Stromal cell of bone marrow (primary cell): Measurements from ENCODE around the gene KRTAP5-4.
"Not testable (repeated sequence)": the region's sequence is repeated elsewhere in the genome, so short reads cannot be mapped to it uniquely, and the experiment has no call there.

Experiments used
- DNase-seq: peaks from one replicate; pipeline ENCODE4 v3.0.0-alpha.2; 2012; ENCODE audit warnings: low read depth

KRTAP5-4 gene

GRCh38 chr11:1622086-1622485, at the start of gene KRTAP5-4:
TSS of gene KRTAP5-4 (minus strand) at chr11:1622138. CDS start at chr11:1622093, 45 bp downstream.
- no peak for DNase-seq

GRCh38 chr11:1671658-1672057, 49.7 kb upstream of the KRTAP5-4 start:
- no peak for DNase-seq

- DNase-seq = no peak
Measured at GRCh38 chr11:1670905-1671371, 49.0 kb upstream of the KRTAP5-4 start.

- not testable (repeated sequence) for DNase-seq
Measured at GRCh38 chr11:1670457-1670856, 48.5 kb upstream of the KRTAP5-4 start.

- no peak for DNase-seq
Measured at GRCh38 chr11:1669546-1670218, 47.7 kb upstream of the KRTAP5-4 start.

GRCh38 chr11:1668911-1669473, 47.1 kb upstream of the KRTAP5-4 start:
- DNase-seq = no peak

GRCh38 chr11:1667906-1668305, 46.0 kb upstream of the KRTAP5-4 start:
- no peak for DNase-seq

GRCh38 chr11:1667121-1667850, 45.3 kb upstream of the KRTAP5-4 start:
- DNase-seq = no peak

GRCh38 chr11:1665313-1665712, 43.4 kb upstream of the KRTAP5-4 start:
- no peak for DNase-seq

- DNase-seq = not testable (repeated sequence)
Measured at GRCh38 chr11:1662699-1663283, 40.9 kb upstream of the KRTAP5-4 start.

- not testable (repeated sequence) for DNase-seq
Measured at GRCh38 chr11:1661454-1662269, 39.7 kb upstream of the KRTAP5-4 start.

GRCh38 chr11:1660111-1660867, 38.4 kb upstream of the KRTAP5-4 start:
- DNase-seq = no peak

- no peak for DNase-seq
Measured at GRCh38 chr11:1659506-1659905, 37.6 kb upstream of the KRTAP5-4 start.

GRCh38 chr11:1656670-1657069, 34.7 kb upstream of the KRTAP5-4 start:
- no peak for DNase-seq

GRCh38 chr11:1656061-1656441, 34.1 kb upstream of the KRTAP5-4 start:
- no peak for DNase-seq

GRCh38 chr11:1655168-1656060, 33.5 kb upstream of the KRTAP5-4 start:
- no peak for DNase-seq

GRCh38 chr11:1654388-1655167, 32.6 kb upstream of the KRTAP5-4 start:
- no peak for DNase-seq

- DNase-seq = no peak
Measured at GRCh38 chr11:1653541-1654387, 31.8 kb upstream of the KRTAP5-4 start.
